GM12872 (cell line): ENCODE data around the gene ERVFRD-1.

ENCODE experiments used
- TF ChIP-seq, protein P1 (sequence below): IDR thresholded peaks from 3 replicates; pipeline ENCODE4 v1.5.1; 2011; ENCODE audit warnings: low read depth, mild to moderate bottlenecking, low read length, moderate library complexity; ENCODE audit not compliant: insufficient read depth

Gene ERVFRD-1

DNA sequence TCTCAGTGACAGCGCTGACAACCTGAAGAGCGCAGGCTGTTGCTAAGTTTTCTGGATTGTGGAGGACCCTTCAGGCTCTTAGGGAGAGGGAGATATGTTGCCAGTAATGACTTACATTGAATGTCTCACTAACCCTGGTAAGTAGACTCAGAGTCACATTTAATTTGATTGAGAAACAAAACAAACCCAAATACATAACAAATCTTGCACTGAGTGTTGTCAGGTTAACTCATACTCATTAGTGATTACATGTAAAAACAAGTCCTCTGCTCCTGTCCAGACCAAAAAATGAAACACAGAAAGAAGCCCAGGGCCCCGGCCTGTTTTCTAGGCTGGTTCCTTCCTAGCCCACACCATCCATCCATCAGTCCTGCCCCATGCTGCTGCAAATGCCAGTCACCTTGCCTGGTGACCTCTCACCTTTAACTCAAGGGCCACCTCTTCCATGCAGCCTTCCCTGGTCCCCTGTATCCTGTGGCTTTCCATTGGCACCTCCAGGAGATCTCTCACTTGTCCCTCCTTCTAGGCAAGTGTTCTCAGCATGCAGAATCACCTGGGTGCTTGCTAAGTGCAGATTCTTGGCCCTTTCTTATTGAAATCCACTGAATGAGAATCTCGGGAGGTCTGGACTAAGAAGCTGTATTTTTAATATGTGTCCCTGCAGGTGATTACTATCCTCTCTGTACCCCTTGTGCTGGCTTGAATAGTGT, 34.7 kb upstream of the ERVFRD-1 start:
- TF ChIP-seq, protein P1, sequence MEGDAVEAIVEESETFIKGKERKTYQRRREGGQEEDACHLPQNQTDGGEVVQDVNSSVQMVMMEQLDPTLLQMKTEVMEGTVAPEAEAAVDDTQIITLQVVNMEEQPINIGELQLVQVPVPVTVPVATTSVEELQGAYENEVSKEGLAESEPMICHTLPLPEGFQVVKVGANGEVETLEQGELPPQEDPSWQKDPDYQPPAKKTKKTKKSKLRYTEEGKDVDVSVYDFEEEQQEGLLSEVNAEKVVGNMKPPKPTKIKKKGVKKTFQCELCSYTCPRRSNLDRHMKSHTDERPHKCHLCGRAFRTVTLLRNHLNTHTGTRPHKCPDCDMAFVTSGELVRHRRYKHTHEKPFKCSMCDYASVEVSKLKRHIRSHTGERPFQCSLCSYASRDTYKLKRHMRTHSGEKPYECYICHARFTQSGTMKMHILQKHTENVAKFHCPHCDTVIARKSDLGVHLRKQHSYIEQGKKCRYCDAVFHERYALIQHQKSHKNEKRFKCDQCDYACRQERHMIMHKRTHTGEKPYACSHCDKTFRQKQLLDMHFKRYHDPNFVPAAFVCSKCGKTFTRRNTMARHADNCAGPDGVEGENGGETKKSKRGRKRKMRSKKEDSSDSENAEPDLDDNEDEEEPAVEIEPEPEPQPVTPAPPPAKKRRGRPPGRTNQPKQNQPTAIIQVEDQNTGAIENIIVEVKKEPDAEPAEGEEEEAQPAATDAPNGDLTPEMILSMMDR: no peak

DNA sequence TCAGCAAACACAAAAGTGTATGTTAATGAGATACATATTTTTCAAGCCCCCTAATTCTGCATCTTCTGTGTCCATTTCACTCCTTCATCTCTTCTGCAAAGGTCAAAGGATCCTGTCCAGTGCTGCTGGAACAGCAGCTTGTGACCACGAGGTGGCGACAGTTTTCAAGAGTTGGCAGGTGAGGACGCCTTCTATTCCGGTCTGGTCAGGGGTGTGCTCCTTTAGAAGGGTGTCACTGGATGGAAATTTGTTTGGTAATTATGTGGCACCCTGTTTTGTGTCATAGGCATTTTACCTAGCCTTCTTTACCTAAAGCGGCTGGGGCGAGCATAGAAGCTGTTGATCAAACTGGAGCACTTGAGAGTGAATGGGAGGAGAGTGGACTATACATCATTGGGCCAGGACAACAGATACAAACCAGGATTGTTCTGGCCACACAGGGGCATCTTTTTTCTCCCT, 32.9 kb upstream of the ERVFRD-1 start:
- TF ChIP-seq, protein P1: peak; percentile 90

GRCh38 chr6:11143394-11144371, 32.2 kb upstream of the ERVFRD-1 start:
- TF ChIP-seq, protein P1: no peak

DNA sequence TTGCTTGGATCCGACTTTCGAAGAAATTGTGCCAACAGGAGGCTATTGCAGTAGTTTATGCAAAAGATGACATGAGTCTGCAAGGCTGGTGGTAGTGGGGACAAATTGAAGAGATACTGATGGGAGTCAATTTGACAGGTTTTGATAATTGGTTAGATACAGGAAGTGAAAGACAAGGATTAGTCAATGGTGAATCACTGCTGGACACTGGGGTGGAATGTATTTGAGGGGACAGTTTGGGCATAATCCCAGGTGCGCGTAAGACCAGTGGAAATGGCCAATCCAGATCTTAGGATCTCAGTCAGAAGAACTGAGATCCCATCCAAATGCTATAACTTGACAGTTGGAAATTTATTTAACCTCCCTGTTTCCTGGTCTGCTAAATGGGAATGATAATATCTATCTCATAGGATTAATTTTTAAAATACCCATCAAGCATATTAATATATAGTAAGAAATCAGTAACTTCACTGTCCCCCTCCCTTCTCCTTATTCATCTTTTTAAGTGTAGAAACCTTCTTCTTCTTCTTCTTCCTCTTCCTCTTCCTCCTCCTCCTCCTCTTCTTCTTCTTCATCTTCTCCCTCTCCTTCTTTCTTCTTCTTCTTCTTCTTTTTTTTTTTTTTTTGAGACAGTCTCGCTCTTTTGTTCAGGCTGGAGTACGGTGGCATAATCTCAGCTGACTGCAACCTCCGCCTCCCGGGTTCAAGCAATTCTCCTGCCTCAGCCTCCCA, 30.9 kb upstream of the ERVFRD-1 start:
- TF ChIP-seq, protein P1: no peak

GRCh38 chr6:11141295-11141694, 29.8 kb upstream of the ERVFRD-1 start:
- TF ChIP-seq, protein P1: no peak

DNA sequence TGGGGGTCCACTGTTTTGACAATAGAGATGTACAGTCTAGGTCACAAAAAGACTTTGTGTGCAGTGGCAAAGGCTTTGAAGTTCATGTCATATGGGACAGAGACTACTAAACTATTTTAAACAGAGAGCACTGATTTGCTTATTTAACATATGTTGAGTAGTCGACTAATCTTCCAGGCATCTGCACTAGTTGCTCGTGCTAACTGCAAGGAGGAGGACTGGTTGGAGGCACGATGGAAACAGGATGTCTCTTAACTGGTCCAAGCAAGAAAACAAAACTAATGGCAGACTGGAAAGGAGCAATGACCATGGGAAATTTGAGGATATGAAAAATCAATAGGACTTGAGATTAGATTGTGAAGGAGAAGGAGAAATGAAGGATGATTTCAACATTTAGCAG, 28.5 kb upstream of the ERVFRD-1 start:
- TF ChIP-seq, protein P1: no peak
